IMR-90 (cell line): Measurements from ENCODE around the gene FUT4. TPM values are rescaled to one million over a fixed set of nuclear protein-coding genes. Genes with fewer than 3 reads are reported as not detected.

Source experiments
- ATAC-seq: fragments of 200-7000 bp; cut with Tn5 transposase; 2 replicates; pipeline ENCODE4 v1.9.1; 2020; ENCODE audit warnings: low read depth, mild to moderate bottlenecking, moderate library complexity
- BruUV-seq: library from RNA; stranded (reverse); fragments of 400-500 nt; replicated peaks from 2 replicates; lab custom pipeline; 2021; lab: Mats Ljungman, UMichigan
- CTCF ChIA-PET: fragments of 300-600 bp; formaldehyde crosslinking; extraction: SDS; loops from one replicate; lab custom pipeline; 2021; ENCODE audit warnings: antibody characterized with exemption; lab: Yijun Ruan, JAX
- POLR2A ChIA-PET: fragments of 300-600 bp; sonication (Branson Sonifier 250); formaldehyde crosslinking; loops from one replicate; lab custom pipeline; 2022; ENCODE audit warnings: antibody characterized with exemption; ENCODE audit not compliant: unreplicated experiment; lab: Charles Lee
- DNase-seq: peaks from one replicate; pipeline ENCODE4 v3.0.0; 2013
- H2AFZ ChIP-seq: replicated peaks from 2 replicates; pipeline ENCODE3; 2013; ENCODE audit warnings: low read length, mild to moderate bottlenecking; ENCODE audit not compliant: poor library complexity
- H2AK5ac ChIP-seq: 2 replicates; pipeline ENCODE4 v1.6.1; 2013; ENCODE audit warnings: low read depth, low read length, inconsistent platforms
- H2AK9ac ChIP-seq: replicated peaks from 2 replicates; pipeline ENCODE3; 2013; ENCODE audit warnings: mild to moderate bottlenecking, low read depth, low read length, moderate library complexity; ENCODE audit not compliant: poor library complexity
- H2BK120ac ChIP-seq: 2 replicates; pipeline ENCODE4 v1.6.1; 2013; ENCODE audit warnings: low read depth, low read length, inconsistent platforms
- H2BK15ac ChIP-seq: 3 replicates; pipeline ENCODE4 v1.6.1; 2013; ENCODE audit warnings: low read depth, low read length, inconsistent platforms
- H2BK20ac ChIP-seq: 2 replicates; pipeline ENCODE4 v1.6.1; 2013; ENCODE audit warnings: low read depth, mild to moderate bottlenecking, inconsistent platforms, low read length, moderate library complexity
- H2BK5ac ChIP-seq: 2 replicates; pipeline ENCODE4 v1.6.1; 2013; ENCODE audit warnings: mild to moderate bottlenecking, low read depth, low read length, inconsistent platforms; ENCODE audit not compliant: poor library complexity, severe bottlenecking
- H3K14ac ChIP-seq: replicated peaks from 2 replicates; pipeline ENCODE4 v1.6.1; 2013; ENCODE audit warnings: low read depth, low read length, inconsistent platforms
- H3K18ac ChIP-seq: 2 replicates; pipeline ENCODE4 v1.6.1; 2013; ENCODE audit warnings: low read depth, low read length, control low read depth
- H3K23ac ChIP-seq: 2 replicates; pipeline ENCODE4 v1.6.1; 2013; ENCODE audit warnings: low read depth, low read length, inconsistent platforms
- H3K27ac ChIP-seq: 2 replicates; pipeline ENCODE4 v1.5.1; 2013; ENCODE audit warnings: mild to moderate bottlenecking, control low read depth, low read length; ENCODE audit not compliant: insufficient read depth
- H3K27me3 ChIP-seq: 2 replicates; pipeline ENCODE4 v1.6.1; 2013; ENCODE audit warnings: low read length; ENCODE audit not compliant: control insufficient read depth, insufficient read depth
- H3K36me3 ChIP-seq: 2 replicates; pipeline ENCODE4 v1.6.1; 2013; ENCODE audit warnings: low read length, mixed read lengths; ENCODE audit not compliant: control insufficient read depth, insufficient read depth
- H3K4ac ChIP-seq: 2 replicates; pipeline ENCODE4 v1.6.1; 2013; ENCODE audit warnings: low read depth, low read length, inconsistent platforms
- H3K4me1 ChIP-seq: 2 replicates; pipeline ENCODE4 v1.6.1; 2013; ENCODE audit warnings: low read length, mixed read lengths; ENCODE audit not compliant: control insufficient read depth, insufficient read depth
- H3K4me2 ChIP-seq: 2 replicates; pipeline ENCODE4 v1.6.1; 2013; ENCODE audit warnings: low read depth, mild to moderate bottlenecking, control low read depth, low read length, moderate library complexity
- H3K4me3 ChIP-seq: 2 replicates; pipeline ENCODE4 v1.5.1; 2013; ENCODE audit warnings: low read depth, mild to moderate bottlenecking, control low read depth, low read length, moderate library complexity; ENCODE audit not compliant: insufficient read depth
- H3K56ac ChIP-seq: 2 replicates; pipeline ENCODE4 v1.6.1; 2013; ENCODE audit warnings: low read length, inconsistent platforms; ENCODE audit not compliant: insufficient read depth; ENCODE audit errors: extremely low read depth
- H3K79me1 ChIP-seq, 2 experiments: 2 replicates each; pipeline ENCODE4 v1.6.1; 2013; ENCODE audit warnings: low read length in 2 of 2, inconsistent platforms in 1 of 2, low read depth in 1 of 2
- H3K9ac ChIP-seq: 2 replicates; pipeline ENCODE4 v1.6.1; 2013; ENCODE audit warnings: low read depth, low read length, control low read depth
- H3K9me1 ChIP-seq: 2 replicates; pipeline ENCODE4 v1.6.1; 2013; ENCODE audit warnings: low read length, inconsistent platforms; ENCODE audit not compliant: insufficient read depth
- H3K9me3 ChIP-seq: 2 replicates; pipeline ENCODE4 v1.6.1; 2013; ENCODE audit warnings: low read length; ENCODE audit not compliant: control insufficient read depth, insufficient read depth
- H4K20me1 ChIP-seq: 2 replicates; pipeline ENCODE4 v1.6.1; 2013; ENCODE audit warnings: low read length, inconsistent platforms; ENCODE audit not compliant: insufficient read depth
- H4K5ac ChIP-seq: 2 replicates; pipeline ENCODE4 v1.6.1; 2013; ENCODE audit warnings: mild to moderate bottlenecking, low read depth, low read length, control low read depth
- H4K8ac ChIP-seq, 2 experiments: 2 replicates each; pipeline ENCODE4 v1.6.1; 2013; ENCODE audit warnings: low read depth in 2 of 2, low read length in 2 of 2, control low read depth in 1 of 2, inconsistent platforms in 1 of 2
- H4K91ac ChIP-seq: 2 replicates; pipeline ENCODE4 v1.6.1; 2013; ENCODE audit warnings: low read depth, low read length, inconsistent platforms; ENCODE audit not compliant: insufficient read depth
- BHLHE40 ChIP-seq: fragments of 150-350 bp; IDR thresholded peaks from 2 replicates; pipeline ENCODE4 v1.6.1; 2016; ENCODE audit warnings: mild to moderate bottlenecking, low read depth, low read length
- CTCF ChIP-seq: conservative IDR thresholded peaks from 2 replicates; pipeline ENCODE4 v1.5.1; 2012; ENCODE audit warnings: mild to moderate bottlenecking, low read depth, low read length, improper control_type of control experiment
- NFE2L2 ChIP-seq: fragments of 150-350 bp; IDR thresholded peaks from 2 replicates; pipeline ENCODE4 v1.6.1; 2016; ENCODE audit warnings: low read depth, mild to moderate bottlenecking, low read length
- WGBS, 2 experiments: methylation state at CpG; one replicate each; pipeline versions ENCODE4 v1.1.5 to v1.1.7; 2013; ENCODE audit warnings: missing lambda C conversion rate in 2 of 2; ENCODE audit not compliant: insufficient read length in 1 of 2; ENCODE audit errors: extremely low coverage in 2 of 2; 5-methylcytosine and 5-hydroxymethylcytosine counted together
- dilution Hi-C: fragments of 300-500 bp; cut with HindIII; formaldehyde crosslinking; loops from one replicate; pipeline ENCODE4 v1.14.3; 2018; ENCODE audit warnings: low sequenced_read_pairs; ENCODE audit not compliant: unreplicated experiment
- in situ Hi-C: fragments of 300-500 bp; cut with MboI; formaldehyde crosslinking; loops from 3 replicates; pipeline ENCODE4 v1.14.3; 2019; ENCODE audit warnings: low sequenced_read_pairs, inconsistent platforms, mixed read lengths
- intact Hi-C: fragments of 100-400 bp; cut with micrococcal nuclease; formaldehyde crosslinking; loops from 2 replicates; pipeline ENCODE4 v1.10.0; 2022
- polyA plus RNA-seq, 3 experiments: library from polyadenylated mRNA; depleted of rRNA; stranded (reverse); fragments of >200 nt; gene quantifications; 2 replicates each; pipeline ENCODE4 v1.2.3, GENCODE V29; 2012; ENCODE audit warnings: low replicate concordance in 1 of 3
- total RNA-seq: library from RNA; depleted of rRNA; stranded (reverse); fragments of >200 nt; gene quantifications from 2 replicates; pipeline ENCODE4 v1.2.3, GENCODE V29; 2012
- TF ChIP-seq, protein P1 (sequence below): fragments of 150-350 bp; IDR thresholded peaks from 2 replicates; pipeline ENCODE4 v1.6.1; 2016; ENCODE audit warnings: low read depth, mild to moderate bottlenecking, low read length, moderate library complexity, borderline replicate concordance

Gene FUT4
- total and polyA plus RNA-seq, 2 of the 4 experiments (the other 2 are of a cell fraction), result 2.2 to 2.4 TPM

GRCh38 chr11:94568200-94568599 is 24.5 kb downstream of the FUT4 start:
- H4K20me1 ChIP-seq, result no peaks in the 10 kb centered on the region
- no peak overlapping the region for H2BK120ac ChIP-seq
- peaks cover 3% of the 10 kb centered on the region for H3K9me1 ChIP-seq
- H2BK20ac ChIP-seq, result no peak overlapping the region
- no peak overlapping the region for H3K14ac ChIP-seq
- dilution Hi-C loops, result no loop called here
- H3K4me3 ChIP-seq, result no peak overlapping the region
- H2AK9ac ChIP-seq, result no peak overlapping the region
- no peak overlapping the region for H4K8ac ChIP-seq
- in situ Hi-C loops, result no loop called here
- no peaks in the 10 kb centered on the region for H3K36me3 ChIP-seq
- no peak overlapping the region for H4K5ac ChIP-seq
- no peak for TF ChIP-seq BHLHE40
- TF ChIP-seq, protein P1, sequence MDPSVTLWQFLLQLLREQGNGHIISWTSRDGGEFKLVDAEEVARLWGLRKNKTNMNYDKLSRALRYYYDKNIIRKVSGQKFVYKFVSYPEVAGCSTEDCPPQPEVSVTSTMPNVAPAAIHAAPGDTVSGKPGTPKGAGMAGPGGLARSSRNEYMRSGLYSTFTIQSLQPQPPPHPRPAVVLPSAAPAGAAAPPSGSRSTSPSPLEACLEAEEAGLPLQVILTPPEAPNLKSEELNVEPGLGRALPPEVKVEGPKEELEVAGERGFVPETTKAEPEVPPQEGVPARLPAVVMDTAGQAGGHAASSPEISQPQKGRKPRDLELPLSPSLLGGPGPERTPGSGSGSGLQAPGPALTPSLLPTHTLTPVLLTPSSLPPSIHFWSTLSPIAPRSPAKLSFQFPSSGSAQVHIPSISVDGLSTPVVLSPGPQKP, result no peak
- no peak for TF ChIP-seq CTCF
- TF ChIP-seq NFE2L2, result no peak
- H3K23ac ChIP-seq, result no peak overlapping the region
- H3K4me1 ChIP-seq, result peaks cover under 1% of the 10 kb centered on the region
- no peaks in the 10 kb centered on the region for H3K27me3 ChIP-seq
- no peak overlapping the region for H2AFZ ChIP-seq
- BruUV-seq, result no TSS peak
- no peak overlapping the region for H3K4ac ChIP-seq
- ATAC-seq, result no peak
- ChIA-PET CTCF (no interaction called here), POLR2A (no interaction called here)
- no peaks in the 10 kb centered on the region for H3K9me3 ChIP-seq
- no peak overlapping the region for H2BK15ac ChIP-seq
- H2AK5ac ChIP-seq, result no peak overlapping the region
- H3K9ac ChIP-seq, result no peak overlapping the region
- no peak overlapping the region for H4K91ac ChIP-seq
- intact Hi-C loops, result no loop called here
- H3K79me1 ChIP-seq, result no peaks in the 10 kb centered on the region; a peak in 1 of 4 replicates
- H2BK5ac ChIP-seq, result no peak overlapping the region
- no peak for DNase-seq
- 100% methylated on average over 1 of the region's 5 CpGs; no CpG with 5 or more reads in 1 of the 2 experiments for WGBS, 2 experiments
- no peak overlapping the region for H3K56ac ChIP-seq
- H3K4me2 ChIP-seq, result no peak overlapping the region
- no peak overlapping the region for H3K18ac ChIP-seq
- no peak overlapping the region for H3K27ac ChIP-seq
